Measurements from ENCODE around the gene RRAS2. TPM values are rescaled to one million over a fixed set of nuclear protein-coding genes. Genes with fewer than 3 reads are reported as not detected.

RRAS2 gene
- polyA plus RNA-seq, 1 of the 3 experiments (the other 2 are of a cell fraction), result 53.3 TPM

GRCh38 chr11:14378171-14378570 lies 19.2 kb upstream of the RRAS2 start:
- Histone ChIP-seq H3K4me3 (ENCODE audit: low read depth in 2 of 2, low read length in 1 of 2) (no peak overlapping the region), H3K4me2 (no peak overlapping the region), H3K4me1 (ENCODE audit: control insufficient read depth in 1 of 2, insufficient read depth in 2 of 2, low read depth in 1 of 2, low read length in 1 of 2) (peaks cover 0 to 15% of the 10 kb centered on the region in 2 experiments; a peak in 2 of 4 replicates), H3F3A (replicated peaks; ENCODE audit: insufficient read depth) (peaks cover 18% of the 10 kb centered on the region), H3K9me2 (no peaks in the 10 kb centered on the region), H2AFZ (ENCODE audit: low read depth) (no peak overlapping the region), H3K79me2 (ENCODE audit: insufficient read depth) (no peaks in the 10 kb centered on the region), H3K9me3 (no peaks in the 10 kb centered on the region), H4K20me1 (ENCODE audit: insufficient read depth) (no peaks in the 10 kb centered on the region), H3K27me3 (ENCODE audit: insufficient read depth) (no peaks in the 10 kb centered on the region), H3K9ac (no peak overlapping the region), H3K36me3 (replicated peaks in 1 of 2; ENCODE audit: control insufficient read depth in 1 of 2, insufficient read depth in 2 of 2, low read length in 1 of 2) (no peaks in the 10 kb centered on the region), H3K27ac (ENCODE audit: low read depth in 2 of 2, low read length in 1 of 2) (no peak overlapping the region)
- ChIA-PET POLR2A (no interaction called here), CTCF (interaction anchor here (0.7 to 0.9 kb wide), 2 partner anchors 47 to 93 kb away, joined by 3 read pairs; no protein-coding TSS in a partner anchor)
- TF ChIP-seq EZH2phosphoT487 (IDR thresholded peaks at IDR 0.05; ENCODE audit: borderline replicate concordance, low read depth) (no peak), REST (IDR thresholded peaks at IDR 0.05; ENCODE audit: low read depth, low read length) (no peak), MEF2A (IDR thresholded peaks at IDR 0.05; ENCODE audit: borderline replicate concordance, low read depth) (no peak), FOXJ3 (CRISPR knock-in tag; IDR thresholded peaks at IDR 0.05) (no peak), USF2 (IDR thresholded peaks at IDR 0.05; ENCODE audit: borderline replicate concordance, low read depth, low read length) (no peak), PBX3 (IDR thresholded peaks at IDR 0.05) (no peak), YY1 (IDR thresholded peaks at IDR 0.05; ENCODE audit: low read depth) (no peak), CTCF (IDR thresholded peaks at IDR 0.05) (no peak), FOXM1 (IDR thresholded peaks at IDR 0.05; ENCODE audit: low read depth) (no peak), NRF1 (IDR thresholded peaks at IDR 0.05; ENCODE audit: low read depth, low read length) (no peak), TCF12 (IDR thresholded peaks at IDR 0.05) (no peak), RXRA (IDR thresholded peaks at IDR 0.05; ENCODE audit: borderline replicate concordance, low read depth) (no peak), CHD2 (IDR thresholded peaks at IDR 0.05; ENCODE audit: low read length, partially characterized antibody) (no peak), NFIC (IDR thresholded peaks at IDR 0.05; ENCODE audit: borderline replicate concordance) (no peak), GATA2 (CRISPR knock-in tag; IDR thresholded peaks at IDR 0.05) (no peak), IRF3 (IDR thresholded peaks at IDR 0.05; ENCODE audit: low read depth, low read length) (no peak), MXI1 (IDR thresholded peaks at IDR 0.05; ENCODE audit: low read depth, low read length) (no peak), MAX (IDR thresholded peaks at IDR 0.05; ENCODE audit: low read depth) (no peak), USF1 (IDR thresholded peaks at IDR 0.05; ENCODE audit: borderline replicate concordance, low read depth) (no peak), GABPA (IDR thresholded peaks at IDR 0.05; ENCODE audit: low read depth) (no peak)
- no peak for DNase-seq

Measured in SK-N-SH (cell line).